ENCODE data around the gene NFIL3.

Gene NFIL3

DNA sequence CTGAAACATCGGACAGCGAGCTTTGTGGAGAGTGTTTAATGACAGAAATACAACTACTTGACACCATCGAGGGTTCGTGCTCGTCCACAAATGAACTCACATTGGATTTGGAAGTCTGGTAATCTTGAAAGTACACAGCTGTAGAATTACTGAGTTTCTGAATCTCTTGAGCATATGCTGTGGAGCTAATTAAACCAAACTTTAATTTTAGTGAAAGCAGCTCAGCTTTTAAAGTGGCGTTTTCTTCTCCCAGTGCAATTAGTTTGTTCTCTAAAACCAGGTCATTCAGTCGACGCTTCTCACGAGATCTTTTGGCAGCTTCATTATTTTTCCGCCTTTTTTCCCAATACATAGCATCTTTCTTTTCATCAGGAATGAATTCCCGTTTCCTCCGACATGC, 13.5 kb downstream of the NFIL3 start:
- H3K27ac ChIP-seq (ENCODE audit: insufficient read depth in 1 of 2, low read depth in 1 of 2, low read length in 2 of 2, poor library complexity in 1 of 2, severe bottlenecking in 2 of 2): no peak overlapping the region
- CTCF ChIA-PET: interaction anchor here (0.6 to 2.0 kb wide), 4 partner anchors 11 to 321 kb away, joined by 3 to 6 read pairs (median 4); no protein-coding TSS in a partner anchor
- peaks cover 5 to 10% (median 7%) of the 10 kb centered on the region in 4 experiments for H3K4me1 ChIP-seq (ENCODE audit: control extremely low read depth in 1 of 4, control insufficient read depth in 4 of 4, insufficient read depth in 4 of 4, low read length in 3 of 4)
- H3K4me3 ChIP-seq (ENCODE audit: control insufficient read depth in 1 of 7, extremely low read depth in 1 of 7, insufficient read depth in 4 of 7, low read depth in 2 of 7, low read length in 6 of 7): no peak overlapping the region
- H3K27me3 ChIP-seq (replicated peaks in 2 of 5; ENCODE audit: control insufficient read depth in 4 of 5, insufficient read depth in 5 of 5, low read length in 4 of 5): no peaks in the 10 kb centered on the region
- H3K9me3 ChIP-seq (ENCODE audit: control extremely low read depth in 1 of 5, control insufficient read depth in 4 of 5, insufficient read depth in 2 of 5, low read depth in 1 of 5, low read length in 4 of 5): no peaks in the 10 kb centered on the region
- DNase-seq: no peak
- POLR2A ChIA-PET: no interaction called here
- peaks cover 0 to 18% (median 11%) of the 10 kb centered on the region in 4 experiments for H3K36me3 ChIP-seq (ENCODE audit: control insufficient read depth in 4 of 4, insufficient read depth in 4 of 4, low read length in 3 of 4)
- 98% methylated on average over 12 of the region's 12 CpGs for WGBS (ENCODE audit: insufficient coverage)

DNA sequence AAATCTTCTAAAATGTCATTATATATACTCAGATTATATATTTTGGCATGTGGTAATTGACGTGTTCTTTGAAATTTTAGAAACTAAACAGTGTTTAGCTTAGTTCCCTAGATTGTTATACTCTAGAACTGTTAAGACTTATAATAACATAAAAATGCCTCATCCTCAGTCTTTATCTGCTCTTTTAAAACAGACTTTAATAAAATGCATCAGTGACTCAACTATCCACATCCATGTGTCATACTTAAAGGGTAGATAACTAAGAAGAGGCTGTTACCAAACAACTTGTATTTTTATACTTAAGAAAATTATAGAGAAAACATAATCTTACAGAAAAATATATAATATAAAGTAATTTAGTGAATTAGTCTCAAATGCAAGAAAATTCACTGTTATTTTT, 15.2 kb downstream of the NFIL3 start:
- no CpG with 5 or more reads among the region's 1 CpG for WGBS (ENCODE audit: insufficient coverage)
- Histone ChIP-seq H3K9me3 (ENCODE audit: control extremely low read depth in 1 of 5, control insufficient read depth in 4 of 5, insufficient read depth in 2 of 5, low read depth in 1 of 5, low read length in 4 of 5) (no peaks in the 10 kb centered on the region), H3K36me3 (ENCODE audit: control insufficient read depth in 4 of 4, insufficient read depth in 4 of 4, low read length in 3 of 4) (peaks cover 0 to 18% (median 11%) of the 10 kb centered on the region in 4 experiments), H3K27me3 (replicated peaks in 2 of 5; ENCODE audit: control insufficient read depth in 4 of 5, insufficient read depth in 5 of 5, low read length in 4 of 5) (no peaks in the 10 kb centered on the region), H3K27ac (ENCODE audit: insufficient read depth in 1 of 2, low read depth in 1 of 2, low read length in 2 of 2, poor library complexity in 1 of 2, severe bottlenecking in 2 of 2) (no peak overlapping the region), H3K4me3 (ENCODE audit: control insufficient read depth in 1 of 7, extremely low read depth in 1 of 7, insufficient read depth in 4 of 7, low read depth in 2 of 7, low read length in 6 of 7) (no peak overlapping the region), H3K4me1 (ENCODE audit: control extremely low read depth in 1 of 4, control insufficient read depth in 4 of 4, insufficient read depth in 4 of 4, low read length in 3 of 4) (peaks cover 5 to 21% (median 12%) of the 10 kb centered on the region in 4 experiments)
- CTCF ChIA-PET: interaction anchor here (0.7 kb wide), 1 partner anchor 458 kb away, joined by 3 read pairs; no protein-coding TSS in a partner anchor
- no peak for DNase-seq
- POLR2A ChIA-PET: no interaction called here

DNA sequence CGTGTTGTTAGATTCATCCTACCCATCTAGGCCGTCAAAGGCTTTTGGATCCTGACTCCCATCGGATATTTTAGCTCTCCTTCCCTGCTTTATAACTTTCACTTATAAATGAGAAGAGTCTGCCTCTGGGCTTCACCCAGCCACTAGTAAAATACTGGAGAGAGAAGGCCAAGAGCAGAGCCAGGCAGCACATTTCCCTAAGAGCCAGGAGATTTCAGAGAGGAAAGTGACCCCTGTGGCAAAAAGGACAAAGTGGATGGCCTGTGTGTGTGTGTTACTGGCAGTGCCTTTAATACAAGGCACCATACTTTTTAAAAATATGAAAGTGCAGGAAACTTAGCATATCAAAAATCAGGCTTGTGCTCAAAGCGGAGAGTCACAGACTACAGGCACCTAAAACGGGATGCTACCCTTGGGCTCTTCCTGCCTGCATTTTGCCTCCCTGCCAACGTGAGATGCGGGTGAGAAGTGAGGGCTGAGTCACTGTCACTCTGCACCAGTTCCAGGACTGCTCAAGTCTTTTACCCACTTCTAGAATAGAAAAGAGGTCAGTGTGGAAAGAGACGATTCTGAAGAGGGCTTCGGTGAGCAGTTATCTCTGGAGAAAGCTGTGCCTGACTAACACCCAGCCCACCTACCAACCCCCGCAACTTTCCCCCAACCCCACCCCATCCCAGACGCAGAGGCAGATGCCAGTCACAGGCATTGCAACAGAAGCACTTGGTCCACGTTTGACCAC, 15.9 kb downstream of the NFIL3 start:
- peaks cover 5 to 28% (median 18%) of the 10 kb centered on the region in 4 experiments for H3K4me1 ChIP-seq (ENCODE audit: control extremely low read depth in 1 of 4, control insufficient read depth in 4 of 4, insufficient read depth in 4 of 4, low read length in 3 of 4)
- H3K9me3 ChIP-seq (ENCODE audit: control extremely low read depth in 1 of 5, control insufficient read depth in 4 of 5, insufficient read depth in 2 of 5, low read depth in 1 of 5, low read length in 4 of 5): no peaks in the 10 kb centered on the region
- 85% methylated on average over 6 of the region's 12 CpGs for WGBS (ENCODE audit: insufficient coverage)
- no peak overlapping the region for H3K4me3 ChIP-seq (ENCODE audit: control insufficient read depth in 1 of 7, extremely low read depth in 1 of 7, insufficient read depth in 4 of 7, low read depth in 2 of 7, low read length in 6 of 7)
- H3K36me3 ChIP-seq (ENCODE audit: control insufficient read depth in 4 of 4, insufficient read depth in 4 of 4, low read length in 3 of 4): peaks cover 0 to 18% (median 11%) of the 10 kb centered on the region in 4 experiments
- ChIA-PET CTCF (interaction anchor here (0.7 kb wide), 1 partner anchor 458 kb away, joined by 3 read pairs; no protein-coding TSS in a partner anchor), POLR2A (no interaction called here)
- no peak for DNase-seq
- no peaks in the 10 kb centered on the region for H3K27me3 ChIP-seq (replicated peaks in 2 of 5; ENCODE audit: control insufficient read depth in 4 of 5, insufficient read depth in 5 of 5, low read length in 4 of 5)
- H3K27ac ChIP-seq (ENCODE audit: insufficient read depth in 1 of 2, low read depth in 1 of 2, low read length in 2 of 2, poor library complexity in 1 of 2, severe bottlenecking in 2 of 2): no peak overlapping the region

DNA sequence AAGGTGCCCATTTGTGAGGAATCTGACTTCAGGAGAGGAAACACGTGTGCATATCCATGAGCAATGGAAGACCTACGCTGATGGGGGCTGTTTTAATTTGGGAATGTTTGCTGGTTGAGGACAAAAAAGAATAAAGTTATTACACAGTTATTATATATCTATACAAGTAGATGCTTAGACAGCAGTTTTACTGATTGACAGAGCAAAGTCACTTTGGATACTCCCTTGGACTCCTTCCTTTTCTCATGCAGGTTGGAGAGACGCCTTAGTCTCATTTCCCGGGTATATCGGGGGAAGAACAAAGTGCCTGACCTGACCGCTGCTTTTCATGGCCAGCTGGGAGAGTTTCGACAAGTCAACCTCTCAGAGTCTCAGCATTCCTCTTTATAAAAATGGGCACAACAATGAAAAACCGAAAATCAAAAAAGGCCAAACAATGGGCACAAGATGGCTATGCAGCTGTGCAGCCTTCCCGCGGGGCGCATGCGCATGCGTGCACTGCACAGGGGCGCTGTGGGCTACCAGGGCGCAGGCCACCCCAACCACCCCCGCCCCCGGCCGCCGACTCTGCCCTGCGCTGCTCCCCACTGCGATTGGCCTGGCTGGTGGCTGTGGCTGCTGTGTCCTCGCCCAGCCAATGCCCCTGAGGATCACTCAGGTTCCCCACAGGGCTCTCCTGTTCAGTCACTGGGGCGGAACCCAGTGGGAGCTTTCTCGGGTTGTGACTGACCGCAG, 18.1 kb downstream of the NFIL3 start:
- H3K4me3 ChIP-seq (ENCODE audit: control insufficient read depth in 1 of 7, extremely low read depth in 1 of 7, insufficient read depth in 4 of 7, low read depth in 2 of 7, low read length in 6 of 7): no peak overlapping the region
- CTCF ChIA-PET: interaction anchor here (0.8 to 1.5 kb wide), 2 partner anchors 11 to 316 kb away, joined by 3 read pairs; no protein-coding TSS in a partner anchor
- no peak overlapping the region for H3K27ac ChIP-seq (ENCODE audit: insufficient read depth in 1 of 2, low read depth in 1 of 2, low read length in 2 of 2, poor library complexity in 1 of 2, severe bottlenecking in 2 of 2)
- POLR2A ChIA-PET: no interaction called here
- peaks cover 0 to 18% (median 12%) of the 10 kb centered on the region in 4 experiments for H3K4me1 ChIP-seq (ENCODE audit: control extremely low read depth in 1 of 4, control insufficient read depth in 4 of 4, insufficient read depth in 4 of 4, low read length in 3 of 4)
- no peaks in the 10 kb centered on the region for H3K27me3 ChIP-seq (replicated peaks in 2 of 5; ENCODE audit: control insufficient read depth in 4 of 5, insufficient read depth in 5 of 5, low read length in 4 of 5)
- DNase-seq: no peak
- H3K36me3 ChIP-seq (ENCODE audit: control insufficient read depth in 4 of 4, insufficient read depth in 4 of 4, low read length in 3 of 4): peaks cover 0 to 16% (median 10%) of the 10 kb centered on the region in 4 experiments
- WGBS (ENCODE audit: insufficient coverage): 95% methylated on average over 21 of the region's 25 CpGs
- H3K9me3 ChIP-seq (ENCODE audit: control extremely low read depth in 1 of 5, control insufficient read depth in 4 of 5, insufficient read depth in 2 of 5, low read depth in 1 of 5, low read length in 4 of 5): no peaks in the 10 kb centered on the region

DNA sequence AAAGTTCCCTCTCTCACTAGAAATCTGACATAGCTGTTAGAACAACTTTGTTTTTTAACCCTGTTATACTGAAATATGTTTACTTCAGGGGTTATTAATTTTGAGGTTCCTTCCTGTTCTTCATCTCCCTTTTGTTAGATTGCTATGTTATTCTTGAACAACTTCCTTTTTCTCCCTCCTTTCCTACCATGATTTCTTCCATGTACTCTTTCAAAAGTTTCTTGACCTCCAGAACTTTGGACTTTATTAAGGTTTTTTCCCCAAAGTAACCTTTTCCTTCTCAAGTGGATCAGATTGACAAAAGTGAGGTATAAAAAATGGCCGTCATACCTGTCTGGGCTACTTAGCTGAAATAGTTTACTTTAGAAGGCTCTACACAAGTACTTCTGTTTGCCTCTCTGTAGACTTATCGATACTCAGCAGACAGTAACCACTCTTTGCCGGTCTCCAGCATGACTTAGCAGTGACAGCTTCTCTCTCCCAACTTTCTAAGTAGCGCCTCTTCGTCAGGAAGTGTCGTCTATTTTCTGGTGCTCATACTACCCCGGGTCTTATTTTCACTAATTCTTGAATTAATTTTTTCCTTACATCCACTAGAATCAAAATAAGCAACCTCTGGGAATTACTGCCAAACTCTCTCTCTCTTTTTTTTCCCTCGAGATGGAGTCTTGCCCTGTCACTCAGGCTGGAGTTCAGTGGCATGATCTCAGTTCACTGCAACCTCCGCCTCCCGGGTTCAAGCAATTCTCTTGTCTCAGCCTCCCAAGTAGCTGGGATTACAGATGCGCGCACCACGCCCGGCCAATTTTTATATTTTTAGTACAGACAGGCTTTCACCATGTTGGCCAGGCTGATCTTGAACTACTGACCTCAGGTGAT, 19.7 kb downstream of the NFIL3 start:
- WGBS (ENCODE audit: insufficient coverage): 54% methylated on average over 12 of the region's 14 CpGs
- Histone ChIP-seq H3K36me3 (ENCODE audit: control insufficient read depth in 4 of 4, insufficient read depth in 4 of 4, low read length in 3 of 4) (peaks cover 0 to under 1% (median 0%) of the 10 kb centered on the region in 4 experiments), H3K9me3 (ENCODE audit: control extremely low read depth in 1 of 5, control insufficient read depth in 4 of 5, insufficient read depth in 2 of 5, low read depth in 1 of 5, low read length in 4 of 5) (no peaks in the 10 kb centered on the region), H3K4me1 (ENCODE audit: control extremely low read depth in 1 of 4, control insufficient read depth in 4 of 4, insufficient read depth in 4 of 4, low read length in 3 of 4) (peaks cover 0 to 18% (median 11%) of the 10 kb centered on the region in 4 experiments), H3K4me3 (ENCODE audit: control insufficient read depth in 1 of 7, extremely low read depth in 1 of 7, insufficient read depth in 4 of 7, low read depth in 2 of 7, low read length in 6 of 7) (peak overlapping the region in 3 of 7 experiments; percentile 15 to 45 (median 45)), H3K27ac (ENCODE audit: insufficient read depth in 1 of 2, low read depth in 1 of 2, low read length in 2 of 2, poor library complexity in 1 of 2, severe bottlenecking in 2 of 2) (peak overlapping the region in 1 of 2 experiments; percentile 7), H3K27me3 (replicated peaks in 2 of 5; ENCODE audit: control insufficient read depth in 4 of 5, insufficient read depth in 5 of 5, low read length in 4 of 5) (no peaks in the 10 kb centered on the region)
- CTCF ChIA-PET: interaction anchor here (0.9 to 1.5 kb wide), 5 partner anchors 12 to 367 kb away, joined by 3 read pairs; no protein-coding TSS in a partner anchor
- POLR2A ChIA-PET: interaction anchor here (0.5 kb wide), 1 partner anchor 16 kb away, joined by 3 read pairs; no protein-coding TSS in a partner anchor
- peak in 1 of 3 donors; percentile 54 for DNase-seq

DNA sequence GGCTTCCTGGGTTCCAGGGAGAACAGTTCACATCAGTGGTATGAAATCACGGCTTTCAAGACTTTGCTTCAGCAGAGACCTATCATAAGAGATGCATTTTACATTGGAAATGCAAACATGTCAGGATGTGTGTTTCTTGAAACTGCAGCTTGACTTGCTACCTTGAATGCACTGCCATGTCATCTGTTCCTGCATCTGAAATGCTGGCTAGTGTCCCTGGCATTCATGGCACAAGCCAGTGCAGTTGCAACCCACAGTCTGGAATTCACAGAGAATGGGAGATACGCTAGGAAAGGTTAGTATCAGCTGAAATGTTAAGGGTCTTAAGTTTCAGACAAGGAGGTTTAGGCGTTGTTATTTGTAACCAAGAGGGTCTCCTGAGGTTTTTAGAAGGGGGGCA, 24.7 kb downstream of the NFIL3 start:
- H3K9me3 ChIP-seq (ENCODE audit: control extremely low read depth in 1 of 5, control insufficient read depth in 4 of 5, insufficient read depth in 2 of 5, low read depth in 1 of 5, low read length in 4 of 5): no peaks in the 10 kb centered on the region
- H3K27ac ChIP-seq (ENCODE audit: insufficient read depth in 1 of 2, low read depth in 1 of 2, low read length in 2 of 2, poor library complexity in 1 of 2, severe bottlenecking in 2 of 2): no peak overlapping the region
- WGBS (ENCODE audit: insufficient coverage): 97% methylated on average over 3 of the region's 3 CpGs
- no peak overlapping the region for H3K4me3 ChIP-seq (ENCODE audit: control insufficient read depth in 1 of 7, extremely low read depth in 1 of 7, insufficient read depth in 4 of 7, low read depth in 2 of 7, low read length in 6 of 7)
- no peak for DNase-seq
- POLR2A ChIA-PET: no interaction called here
- H3K36me3 ChIP-seq (ENCODE audit: control insufficient read depth in 4 of 4, insufficient read depth in 4 of 4, low read length in 3 of 4): no peaks in the 10 kb centered on the region
- H3K4me1 ChIP-seq (ENCODE audit: control extremely low read depth in 1 of 4, control insufficient read depth in 4 of 4, insufficient read depth in 4 of 4, low read length in 3 of 4): peaks cover 4 to 31% (median 20%) of the 10 kb centered on the region in 4 experiments
- H3K27me3 ChIP-seq (replicated peaks in 2 of 5; ENCODE audit: control insufficient read depth in 4 of 5, insufficient read depth in 5 of 5, low read length in 4 of 5): no peaks in the 10 kb centered on the region
- CTCF ChIA-PET: no interaction called here
